ENCODE data around the gene RAPGEF5.

- TF ChIP-seq POLR2A (IDR thresholded peaks at IDR 0.05) (no peak), CTCF (IDR thresholded peaks at IDR 0.05) (no peak)
These were observed 218.8 kb downstream of the RAPGEF5 start for GRCh38 chr7:22138106-22138505.
